ENCODE measurements around the gene WSCD1.

WSCD1 gene

GRCh38 chr17:6108987-6109386, 38.8 kb downstream of the WSCD1 start:
- DNase-seq: no peak

- no peak for DNase-seq
Measured at GRCh38 chr17:6109536-6109935, 39.4 kb downstream of the WSCD1 start.

- no peak for DNase-seq
Measured at GRCh38 chr17:6110088-6110487, 39.9 kb downstream of the WSCD1 start.

GRCh38 chr17:6110592-6110991, 40.4 kb downstream of the WSCD1 start:
- no peak for DNase-seq

- DNase-seq: no peak
Measured at GRCh38 chr17:6120351-6120750, 50.2 kb downstream of the WSCD1 start.

- DNase-seq: no peak
Measured at GRCh38 chr17:6124856-6125255, 54.7 kb downstream of the WSCD1 start.

GRCh38 chr17:6126768-6127167, 56.6 kb downstream of the WSCD1 start:
- no peak for DNase-seq

GRCh38 chr17:6134721-6135120, 64.5 kb downstream of the WSCD1 start:
- DNase-seq: no peak

GRCh38 chr17:6135236-6135635, 65.1 kb downstream of the WSCD1 start:
- peak; percentile 9 for DNase-seq

GRCh38 chr17:6135996-6136395, 65.8 kb downstream of the WSCD1 start:
- no peak for DNase-seq

GRCh38 chr17:6137716-6138502, 67.7 kb downstream of the WSCD1 start:
- no peak for DNase-seq

- DNase-seq: no peak
Measured at GRCh38 chr17:6138761-6139446, 68.7 kb downstream of the WSCD1 start.

GRCh38 chr17:6139447-6139832, 69.3 kb downstream of the WSCD1 start:
- DNase-seq: no peak

GRCh38 chr17:6140188-6140587, 70.0 kb downstream of the WSCD1 start:
- no peak for DNase-seq

- no peak for DNase-seq
Measured at GRCh38 chr17:6140728-6141330, 70.7 kb downstream of the WSCD1 start.

GRCh38 chr17:6142701-6143100, 72.5 kb downstream of the WSCD1 start:
- DNase-seq: no peak

GRCh38 chr17:6145946-6146345, 75.8 kb downstream of the WSCD1 start:
- no peak for DNase-seq

GRCh38 chr17:6147042-6147441, 76.9 kb downstream of the WSCD1 start:
- no peak for DNase-seq

GRCh38 chr17:6153375-6153774, 83.2 kb downstream of the WSCD1 start:
- no peak for DNase-seq

- DNase-seq: no peak
Measured at GRCh38 chr17:6157716-6158115, 87.5 kb downstream of the WSCD1 start.

GRCh38 chr17:6159541-6160231, 89.5 kb downstream of the WSCD1 start:
- DNase-seq: no peak

GRCh38 chr17:6160232-6160555, 90.0 kb downstream of the WSCD1 start:
- no peak for DNase-seq
